Spinal cord (tissue), 10 donors: Measurements from ENCODE around the gene MED25. TPM values are rescaled to one million over a fixed set of nuclear protein-coding genes. Genes with fewer than 3 reads are reported as not detected.

Source experiments
- DNase-seq, 6 donors: peaks; one replicate each; pipeline versions ENCODE4 v3.0.0 to v3.0.0-alpha.2; 2013 to 2015; ENCODE audit warnings: low spot score in 6 of 6, low read depth in 4 of 6
- H3K27ac ChIP-seq: one replicate; pipeline ENCODE4 v1.5.1; 2013; ENCODE audit warnings: low read depth, low read length, control low read depth
- H3K27me3 ChIP-seq: one replicate; pipeline ENCODE4 v1.6.1; 2013; ENCODE audit warnings: low read length; ENCODE audit not compliant: control insufficient read depth, insufficient read depth
- H3K36me3 ChIP-seq: one replicate; pipeline ENCODE4 v1.6.1; 2013; ENCODE audit warnings: low read length; ENCODE audit not compliant: control insufficient read depth, insufficient read depth
- H3K4me1 ChIP-seq: one replicate; pipeline ENCODE4 v1.6.1; 2013; ENCODE audit warnings: low read length; ENCODE audit not compliant: control insufficient read depth, insufficient read depth
- H3K4me3 ChIP-seq: one replicate; pipeline ENCODE4 v1.5.1; 2013; ENCODE audit warnings: low read depth, low read length, control low read depth
- H3K9me3 ChIP-seq: one replicate; pipeline ENCODE4 v1.6.1; 2013; ENCODE audit warnings: low read length; ENCODE audit not compliant: control insufficient read depth, insufficient read depth
- WGBS: methylation state at CpG from one replicate; pipeline ENCODE4 v1.1.5; 2013; ENCODE audit warnings: missing lambda C conversion rate; ENCODE audit not compliant: insufficient coverage; 5-methylcytosine and 5-hydroxymethylcytosine counted together
- long read RNA-seq, 4 donors: transcript quantifications; one replicate each; lab custom pipeline, GENCODE V29; 2026
- polyA plus RNA-seq, 2 donors: library from polyadenylated mRNA; unstranded; fragments of 120-200 nt; gene quantifications; one replicate each; pipeline ENCODE4 v1.2.1, GENCODE V29; 2013; ENCODE audit not compliant: insufficient read length in 2 of 2
- total RNA-seq, 2 donors: library from RNA; depleted of rRNA in 1 of 2; stranded (reverse); fragments of 120-200 nt in 1 of 2; fragments of >200 nt in 1 of 2; gene quantifications; one replicate each; pipeline versions ENCODE4 v1.2.3 to v1.2.4, GENCODE V29; 2013 to 2014
- donor health status: healthy.

MED25 gene
- total RNA-seq (10 to 100 TPM; 16.7 to 21.8 TPM), polyA plus RNA-seq (10 to 100 TPM; 64.7 to 68.2 TPM)
- long read RNA-seq, donor 1, partial matches to known transcripts: 12 of 21 reads
- long read RNA-seq, donor 1, other reads (novel, unspliced or antisense): 5 of 21 reads
- long read RNA-seq, donor 2, partial matches to known transcripts: 0 of 3 reads
- long read RNA-seq, donor 2, other reads (novel, unspliced or antisense): 0 of 3 reads
- long read RNA-seq, donor 3, partial matches to known transcripts: 0 of 2 reads
- long read RNA-seq, donor 3, other reads (novel, unspliced or antisense): 0 of 2 reads
- long read RNA-seq, donor 4, transcript MED25-201 (18 exons, 2,332 nt): major isoform, 5 of 51 reads
- long read RNA-seq, donor 4, partial matches to known transcripts: 44 of 51 reads
- long read RNA-seq, donor 4, other reads (novel, unspliced or antisense): 0 of 51 reads

GRCh38 chr19:49817964-49818648 lies at the start of gene MED25:
TSS of gene MED25 (plus strand) at chr19:49818289. CDS start at chr19:49818342, 53 bp downstream.
- Histone ChIP-seq H3K27ac (peak within 1 kb of the TSS; percentile 100), H3K36me3 (peaks cover 20% of the 10 kb centered on the region), H3K27me3 (no peaks in the 10 kb centered on the region), H3K9me3 (no peaks in the 10 kb centered on the region), H3K4me1 (peaks cover 22% of the 10 kb centered on the region), H3K4me3 (peak within 1 kb of the TSS; percentile 94)
- DNase-seq: peak; percentile 83 to 98 (median 92)
- 0% methylated on average over 55 of the region's 57 CpGs for WGBS

DNA sequence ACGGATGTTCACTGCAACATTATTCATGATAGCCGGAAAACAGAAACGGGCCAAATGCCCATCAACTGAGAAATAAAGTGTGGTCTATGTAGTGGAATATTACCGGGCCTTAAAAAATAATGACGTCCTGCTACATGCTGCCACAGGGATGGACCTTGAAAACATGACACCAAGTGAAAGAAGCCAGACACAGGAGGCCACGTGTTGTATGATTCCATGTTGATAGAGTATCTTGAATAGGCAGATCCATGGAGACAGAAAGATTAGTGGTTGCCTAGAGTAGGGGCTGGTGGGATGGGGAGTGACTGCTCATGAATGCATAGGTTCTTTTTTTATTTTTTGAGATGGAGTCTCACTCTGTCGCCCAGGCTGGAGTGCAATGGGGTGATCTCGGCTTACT lies 47.6 kb upstream of the MED25 start:
- WGBS: 94% methylated on average over 7 of the region's 8 CpGs
- Histone ChIP-seq H3K9me3 (no peaks in the 10 kb centered on the region), H3K27ac (no peak overlapping the region), H3K36me3 (peaks cover 26% of the 10 kb centered on the region), H3K27me3 (no peaks in the 10 kb centered on the region), H3K4me3 (no peak overlapping the region), H3K4me1 (peaks cover 21% of the 10 kb centered on the region)
- no peak for DNase-seq

DNA sequence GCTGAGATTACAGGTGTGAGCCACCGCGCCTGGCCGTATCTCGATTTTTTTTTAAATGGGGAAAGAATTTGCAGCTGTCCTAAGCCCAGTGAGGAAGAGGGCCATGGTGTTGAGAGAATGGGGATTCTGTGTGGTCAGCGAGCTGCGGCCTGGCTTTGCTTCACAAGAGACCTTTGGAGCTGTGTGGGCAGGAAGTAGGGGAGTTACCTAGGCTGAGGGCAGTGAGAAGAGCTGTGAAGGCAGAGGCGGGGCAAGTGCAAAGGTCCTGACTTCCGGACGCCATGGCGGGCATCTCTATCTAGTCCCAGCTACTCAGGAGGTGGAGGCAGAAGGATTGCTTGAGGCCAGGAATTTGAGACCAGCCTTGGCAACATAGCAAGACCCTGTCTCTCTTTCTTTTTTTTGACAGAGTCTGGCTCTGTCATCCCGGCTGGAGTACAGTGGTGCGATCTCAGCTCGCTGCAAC lies 46.4 kb upstream of the MED25 start:
- WGBS: 97% methylated on average over 10 of the region's 13 CpGs
- DNase-seq: no peak
- Histone ChIP-seq H3K27ac (no peak overlapping the region), H3K4me1 (peaks cover 15% of the 10 kb centered on the region), H3K9me3 (no peaks in the 10 kb centered on the region), H3K27me3 (no peaks in the 10 kb centered on the region), H3K36me3 (peaks cover 38% of the 10 kb centered on the region), H3K4me3 (no peak overlapping the region)

- Histone ChIP-seq H3K9me3 (no peaks in the 10 kb centered on the region), H3K4me3 (no peak overlapping the region), H3K27ac (no peak overlapping the region), H3K27me3 (no peaks in the 10 kb centered on the region), H3K4me1 (peaks cover 9% of the 10 kb centered on the region), H3K36me3 (peaks cover 39% of the 10 kb centered on the region)
- DNase-seq: no peak
- WGBS: 89% methylated on average over 10 of the region's 10 CpGs
Observed at GRCh38 chr19:49772850-49773432, 45.1 kb upstream of the MED25 start.

DNA sequence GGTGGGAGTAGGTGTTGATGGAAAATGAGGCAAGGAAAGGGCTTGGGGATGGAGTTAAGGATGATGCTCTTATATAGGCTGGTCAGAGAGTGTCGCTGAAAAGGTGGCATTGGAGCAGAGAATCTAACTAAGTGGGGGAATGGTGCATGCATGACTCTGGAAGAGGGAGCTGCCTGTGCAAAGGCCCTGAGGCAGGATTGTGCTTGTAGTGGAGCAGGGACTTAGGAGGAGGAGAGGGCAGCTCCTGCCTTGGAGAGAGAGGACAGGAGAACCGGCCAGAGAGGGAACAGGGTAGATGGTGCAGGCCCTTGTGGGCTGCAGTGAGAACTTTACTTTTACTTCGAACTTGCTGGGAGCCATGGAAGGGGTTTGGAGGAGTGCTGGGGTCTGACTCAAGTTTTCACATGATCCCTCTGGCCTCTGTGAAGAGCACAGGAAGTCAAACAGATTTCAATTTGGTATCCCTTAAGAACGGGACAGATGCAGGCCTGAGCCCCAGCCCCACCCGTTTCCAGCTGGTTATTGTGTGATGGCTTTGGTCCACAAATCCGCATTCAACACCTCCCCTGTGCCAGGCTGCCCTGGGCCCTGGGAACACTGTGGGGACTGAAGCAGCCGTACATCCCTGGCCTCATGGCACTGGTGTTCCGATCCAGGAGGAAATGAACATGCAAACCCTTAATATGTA lies 44.3 kb upstream of the MED25 start:
- H3K4me1 ChIP-seq: no peaks in the 10 kb centered on the region

GRCh38 chr19:49774969-49775368 lies 43.1 kb upstream of the MED25 start:
- DNase-seq: no peak
- Histone ChIP-seq H3K4me1 (no peaks in the 10 kb centered on the region), H3K4me3 (no peak overlapping the region), H3K27me3 (no peaks in the 10 kb centered on the region), H3K9me3 (no peaks in the 10 kb centered on the region), H3K36me3 (peaks cover 35% of the 10 kb centered on the region), H3K27ac (no peak overlapping the region)
- WGBS: 96% methylated on average over 4 of the region's 8 CpGs

More for the DNA sequence above, 44.3 kb upstream of the MED25 start:
- Histone ChIP-seq H3K27ac (no peak overlapping the region), H3K36me3 (peaks cover 39% of the 10 kb centered on the region), H3K9me3 (no peaks in the 10 kb centered on the region), H3K27me3 (no peaks in the 10 kb centered on the region), H3K4me3 (no peak overlapping the region)
- 93% methylated on average over 5 of the region's 8 CpGs for WGBS
- DNase-seq: no peak

DNA sequence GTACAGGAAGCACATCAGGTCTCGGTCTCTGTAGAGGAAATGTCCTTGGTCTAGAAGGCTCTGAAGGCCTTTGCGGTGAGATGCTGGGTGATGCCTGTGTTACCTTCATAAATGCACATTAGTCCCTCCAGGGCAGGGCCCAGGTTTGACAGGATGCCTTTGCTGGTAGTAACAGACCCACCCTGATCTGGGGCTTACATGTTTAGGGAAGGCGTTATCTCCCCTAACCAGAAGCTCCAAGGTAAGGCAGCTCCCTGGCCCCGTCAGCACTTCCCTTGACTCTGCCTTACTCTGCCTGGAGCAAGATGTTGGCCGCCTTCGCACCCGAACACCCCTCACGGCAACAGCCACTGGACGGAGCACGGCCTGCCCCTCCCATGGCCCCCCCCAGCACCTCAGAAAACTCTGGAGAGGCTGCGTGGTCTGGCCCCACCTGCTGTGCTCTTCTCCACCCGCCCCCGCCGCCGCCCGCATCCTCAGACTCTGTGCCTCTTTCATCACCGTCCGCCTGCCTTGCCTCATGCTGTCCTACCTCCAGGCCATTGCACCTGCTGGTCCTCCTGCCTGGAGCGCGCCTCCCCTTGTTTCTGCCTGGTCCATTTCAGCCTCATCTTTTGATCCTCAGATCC lies 42.2 kb upstream of the MED25 start:
- Histone ChIP-seq H3K27me3 (no peaks in the 10 kb centered on the region), H3K27ac (no peak overlapping the region), H3K4me3 (no peak overlapping the region), H3K9me3 (no peaks in the 10 kb centered on the region), H3K4me1 (no peaks in the 10 kb centered on the region), H3K36me3 (peaks cover 39% of the 10 kb centered on the region)
- 88% methylated on average over 20 of the region's 20 CpGs for WGBS
- DNase-seq: no peak

DNA sequence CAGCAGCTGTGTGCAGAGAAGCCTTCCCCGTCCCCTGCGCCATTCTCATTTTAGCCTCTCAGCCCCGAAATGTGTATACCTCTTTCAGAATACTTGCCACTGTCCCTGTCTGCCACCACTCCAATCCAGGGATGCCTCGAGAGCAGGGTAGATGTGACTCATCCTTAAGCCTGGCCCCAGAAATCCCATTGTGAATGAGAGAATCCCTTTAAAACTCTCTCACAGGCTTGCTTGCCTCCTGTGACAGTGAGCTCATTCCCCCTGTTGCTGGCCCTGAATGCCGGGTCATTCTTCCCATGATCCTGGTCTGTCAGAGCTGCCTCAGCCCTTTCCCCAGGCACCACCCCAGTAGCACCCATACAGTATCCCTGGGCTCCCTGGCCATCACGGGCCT lies 41.7 kb upstream of the MED25 start:
- H3K4me1 ChIP-seq: no peaks in the 10 kb centered on the region
- no peak for DNase-seq
- H3K27me3 ChIP-seq: no peaks in the 10 kb centered on the region
- H3K4me3 ChIP-seq: no peak overlapping the region
- WGBS: 82% methylated on average over 6 of the region's 6 CpGs
- no peaks in the 10 kb centered on the region for H3K9me3 ChIP-seq
- H3K36me3 ChIP-seq: peaks cover 44% of the 10 kb centered on the region
- H3K27ac ChIP-seq: no peak overlapping the region
